Bronchial epithelial cell (primary cell): ENCODE results near the gene NPM1. TPM values are rescaled to one million over a fixed set of nuclear protein-coding genes. Genes with fewer than 3 reads are reported as not detected.

Source experiments
- DNase-seq: peaks from one replicate; pipeline ENCODE4 v3.0.0-alpha.2; 2010; ENCODE audit warnings: low read depth
- FAIRE-seq: peaks from 2 replicates; lab custom pipeline; 2011; peaks lifted over from hg19 to GRCh38; lab: Jason Lieb, UNC
- H3K27me3 ChIP-seq: 2 replicates; pipeline ENCODE4 v1.5.1; 2011; ENCODE audit warnings: low read length; ENCODE audit not compliant: control insufficient read depth, insufficient read depth
- H3K36me3 ChIP-seq: 2 replicates; pipeline ENCODE4 v1.5.1; 2011; ENCODE audit warnings: low read length; ENCODE audit not compliant: control insufficient read depth, insufficient read depth
- H3K4me3 ChIP-seq: 2 replicates; pipeline ENCODE4 v1.5.1; 2011; ENCODE audit warnings: mild to moderate bottlenecking, low read depth, low read length, control low read depth
- CTCF ChIP-seq: IDR thresholded peaks from 2 replicates; pipeline ENCODE4 v1.5.1; 2011; ENCODE audit warnings: mild to moderate bottlenecking, moderate library complexity, low read length, control low read depth, inconsistent platforms; ENCODE audit not compliant: insufficient read depth, severe bottlenecking
- total RNA-seq: library from RNA; depleted of rRNA; stranded (reverse); fragments of >200 nt; gene quantifications from 2 replicates; pipeline ENCODE4 v1.2.1, GENCODE V29; 2014

Gene NPM1
- total RNA-seq, 1 donor from 2014 or later: 2,049 TPM

GRCh38 chr5:171426266-171426665, 38.6 kb downstream of the NPM1 start:
- Histone ChIP-seq H3K27me3 (peaks cover 6% of the 10 kb centered on the region), H3K4me3 (no peak overlapping the region), H3K36me3 (no peaks in the 10 kb centered on the region)
- FAIRE-seq (no peak), DNase-seq (no peak)
- no peak for TF ChIP-seq CTCF

- DNase-seq (no peak), FAIRE-seq (no peak)
- TF ChIP-seq CTCF: no peak
- peaks cover 2% of the 10 kb centered on the region for H3K27me3 ChIP-seq
- H3K36me3 ChIP-seq: no peaks in the 10 kb centered on the region
- no peak overlapping the region for H3K4me3 ChIP-seq
These were observed 39.0 kb downstream of the NPM1 start for GRCh38 chr5:171426680-171427079.

GRCh38 chr5:171427318-171428167, 39.9 kb downstream of the NPM1 start:
- no peak for TF ChIP-seq CTCF
- peak; percentile 47 for FAIRE-seq

GRCh38 chr5:171428168-171428696, 40.6 kb downstream of the NPM1 start:
- H3K36me3 ChIP-seq: no peaks in the 10 kb centered on the region
- DNase-seq (no peak), FAIRE-seq (peak; percentile 28)
- H3K4me3 ChIP-seq: no peak overlapping the region
- TF ChIP-seq CTCF: no peak
- peaks cover 2% of the 10 kb centered on the region for H3K27me3 ChIP-seq

More at GRCh38 chr5:171427318-171428167, 39.9 kb downstream of the NPM1 start:
- DNase-seq: no peak
- Histone ChIP-seq H3K4me3 (no peak overlapping the region), H3K36me3 (no peaks in the 10 kb centered on the region), H3K27me3 (peaks cover 2% of the 10 kb centered on the region)

- DNase-seq: no peak
- H3K27me3 ChIP-seq: peaks cover 2% of the 10 kb centered on the region
- no peaks in the 10 kb centered on the region for H3K36me3 ChIP-seq
- no peak for TF ChIP-seq CTCF
- no peak overlapping the region for H3K4me3 ChIP-seq
- no peak for FAIRE-seq
These were observed 41.3 kb downstream of the NPM1 start for GRCh38 chr5:171428809-171429542.
